ENCODE data around the gene SPON1. TPM values are rescaled to one million over a fixed set of nuclear protein-coding genes. Genes with fewer than 3 reads are reported as not detected.

Gene SPON1
- total RNA-seq, 1 experiment from 2014 or later = 46.9 TPM

DNA sequence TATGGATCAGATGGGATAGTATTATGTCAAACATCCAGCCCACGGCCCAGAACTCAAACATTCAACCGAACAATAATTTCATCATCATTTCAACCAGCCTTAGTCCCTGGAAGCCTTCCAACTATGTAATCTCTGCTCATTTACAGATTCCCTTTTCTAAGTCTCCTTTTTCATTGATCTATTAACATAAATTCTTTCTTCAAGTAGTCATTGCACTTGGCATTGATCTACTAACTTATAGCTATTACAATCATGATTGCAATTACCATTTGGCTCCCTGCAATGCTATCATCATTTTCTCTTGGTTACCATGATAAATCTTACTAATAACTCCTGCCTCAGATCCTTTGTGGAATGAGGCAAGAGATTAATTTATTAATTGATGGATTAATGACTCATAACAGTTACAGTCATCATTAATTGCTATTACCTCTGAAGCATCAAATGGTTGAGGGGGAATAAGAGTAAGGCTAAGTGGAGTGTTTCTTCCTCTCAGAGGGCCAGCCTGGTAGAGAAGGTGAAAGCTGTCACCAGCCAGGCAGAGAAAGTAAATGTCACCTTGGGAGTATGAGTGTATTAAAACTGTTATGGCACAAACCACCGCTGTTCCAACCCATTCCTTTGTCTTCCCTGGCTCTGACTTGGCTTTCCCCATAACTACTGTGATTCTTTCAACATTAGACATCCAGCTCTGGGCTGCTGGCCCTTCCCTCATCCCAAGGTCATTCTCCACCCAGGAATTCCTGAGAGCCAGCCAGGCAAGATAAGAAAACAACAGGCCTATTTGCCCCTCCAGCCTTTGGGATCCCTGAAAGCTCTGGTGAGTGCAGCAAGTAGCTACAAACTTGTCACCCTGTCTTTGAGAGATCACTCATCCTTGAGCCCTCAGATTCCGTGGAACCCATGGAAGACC lies 221.8 kb downstream of the SPON1 start:
- POLR2A ChIA-PET = no interaction called here
- no peaks in the 10 kb centered on the region for H3K4me1 ChIP-seq
- H3K27me3 Mint-ChIP-seq (ENCODE audit: insufficient read depth, unreplicated experiment) = no peaks in the 10 kb centered on the region
- intact Hi-C loops (cut with micrococcal nuclease; ENCODE audit: unreplicated experiment) = no loop called here
- no peaks in the 10 kb centered on the region for H3K9me3 ChIP-seq
- H3K27me3 ChIP-seq (replicated peaks; ENCODE audit: control insufficient read depth, insufficient read depth, low read length) = no peaks in the 10 kb centered on the region
- no peaks in the 10 kb centered on the region for H3K36me3 Mint-ChIP-seq (ENCODE audit: insufficient read depth, unreplicated experiment)
- no peaks in the 10 kb centered on the region for H3K36me3 ChIP-seq (ENCODE audit: control insufficient read depth, insufficient read depth, low read length)
- H3K27ac Mint-ChIP-seq (ENCODE audit: unreplicated experiment) = no peak overlapping the region
- H3K9me3 Mint-ChIP-seq (ENCODE audit: unreplicated experiment) = no peaks in the 10 kb centered on the region
- no peak overlapping the region for H3K4me3 Mint-ChIP-seq (ENCODE audit: unreplicated experiment)
- CTCF ChIA-PET = no interaction called here
- no peak for DNase-seq
- H3K4me3 ChIP-seq (ENCODE audit: low read depth, low read length) = no peak overlapping the region
- no peaks in the 10 kb centered on the region for H3K4me1 Mint-ChIP-seq (ENCODE audit: low read depth, unreplicated experiment)
- TF ChIP-seq, protein P1, sequence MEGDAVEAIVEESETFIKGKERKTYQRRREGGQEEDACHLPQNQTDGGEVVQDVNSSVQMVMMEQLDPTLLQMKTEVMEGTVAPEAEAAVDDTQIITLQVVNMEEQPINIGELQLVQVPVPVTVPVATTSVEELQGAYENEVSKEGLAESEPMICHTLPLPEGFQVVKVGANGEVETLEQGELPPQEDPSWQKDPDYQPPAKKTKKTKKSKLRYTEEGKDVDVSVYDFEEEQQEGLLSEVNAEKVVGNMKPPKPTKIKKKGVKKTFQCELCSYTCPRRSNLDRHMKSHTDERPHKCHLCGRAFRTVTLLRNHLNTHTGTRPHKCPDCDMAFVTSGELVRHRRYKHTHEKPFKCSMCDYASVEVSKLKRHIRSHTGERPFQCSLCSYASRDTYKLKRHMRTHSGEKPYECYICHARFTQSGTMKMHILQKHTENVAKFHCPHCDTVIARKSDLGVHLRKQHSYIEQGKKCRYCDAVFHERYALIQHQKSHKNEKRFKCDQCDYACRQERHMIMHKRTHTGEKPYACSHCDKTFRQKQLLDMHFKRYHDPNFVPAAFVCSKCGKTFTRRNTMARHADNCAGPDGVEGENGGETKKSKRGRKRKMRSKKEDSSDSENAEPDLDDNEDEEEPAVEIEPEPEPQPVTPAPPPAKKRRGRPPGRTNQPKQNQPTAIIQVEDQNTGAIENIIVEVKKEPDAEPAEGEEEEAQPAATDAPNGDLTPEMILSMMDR (IDR thresholded peaks at IDR 0.05; ENCODE audit: insufficient read depth in 1 of 2, low read depth in 1 of 2, low read length in 1 of 2, severe bottlenecking in 1 of 2, unreplicated experiment in 1 of 2) = no peak
- no TSS peak for BruUV-seq (replicated peaks)

DNA sequence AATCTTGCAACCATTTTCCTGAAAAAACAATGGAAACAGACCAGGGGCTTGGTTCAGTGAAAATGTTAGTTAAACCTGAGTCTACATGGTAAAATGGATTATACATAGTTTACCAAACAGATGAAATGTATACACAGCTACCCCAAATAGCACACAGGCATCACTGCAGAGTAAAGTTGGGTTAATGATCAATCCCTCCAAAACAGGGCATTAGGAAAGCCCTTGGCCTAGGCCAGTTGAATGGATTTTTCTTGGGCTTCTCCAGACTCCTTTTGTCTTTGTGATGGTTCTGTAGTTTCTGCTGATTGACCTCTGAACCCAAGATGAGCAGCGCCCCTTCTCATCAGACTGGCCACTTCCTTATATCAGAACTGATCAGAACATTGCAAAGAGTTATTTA lies 222.9 kb downstream of the SPON1 start:
- Histone ChIP-seq H3K36me3 (ENCODE audit: control insufficient read depth, insufficient read depth, low read length) (no peaks in the 10 kb centered on the region), H3K9me3 (no peaks in the 10 kb centered on the region), H3K4me1 (no peaks in the 10 kb centered on the region), H3K4me3 (ENCODE audit: low read depth, low read length) (no peak overlapping the region), H3K27me3 (replicated peaks; ENCODE audit: control insufficient read depth, insufficient read depth, low read length) (no peaks in the 10 kb centered on the region)
- ChIA-PET CTCF (no interaction called here), POLR2A (no interaction called here)
- intact Hi-C loops (cut with micrococcal nuclease; ENCODE audit: unreplicated experiment) = no loop called here
- H3K36me3 Mint-ChIP-seq (ENCODE audit: insufficient read depth, unreplicated experiment) = peaks cover 5% of the 10 kb centered on the region
- no peaks in the 10 kb centered on the region for H3K9me3 Mint-ChIP-seq (ENCODE audit: unreplicated experiment)
- H3K4me1 Mint-ChIP-seq (ENCODE audit: low read depth, unreplicated experiment) = no peaks in the 10 kb centered on the region
- no peak overlapping the region for H3K4me3 Mint-ChIP-seq (ENCODE audit: unreplicated experiment)
- H3K27ac Mint-ChIP-seq (ENCODE audit: unreplicated experiment) = no peak overlapping the region
- DNase-seq = no peak
- no peaks in the 10 kb centered on the region for H3K27me3 Mint-ChIP-seq (ENCODE audit: insufficient read depth, unreplicated experiment)
- TF ChIP-seq, protein P1 (IDR thresholded peaks at IDR 0.05; ENCODE audit: insufficient read depth in 1 of 2, low read depth in 1 of 2, low read length in 1 of 2, severe bottlenecking in 1 of 2, unreplicated experiment in 1 of 2) = no peak
- BruUV-seq (replicated peaks) = no TSS peak

DNA sequence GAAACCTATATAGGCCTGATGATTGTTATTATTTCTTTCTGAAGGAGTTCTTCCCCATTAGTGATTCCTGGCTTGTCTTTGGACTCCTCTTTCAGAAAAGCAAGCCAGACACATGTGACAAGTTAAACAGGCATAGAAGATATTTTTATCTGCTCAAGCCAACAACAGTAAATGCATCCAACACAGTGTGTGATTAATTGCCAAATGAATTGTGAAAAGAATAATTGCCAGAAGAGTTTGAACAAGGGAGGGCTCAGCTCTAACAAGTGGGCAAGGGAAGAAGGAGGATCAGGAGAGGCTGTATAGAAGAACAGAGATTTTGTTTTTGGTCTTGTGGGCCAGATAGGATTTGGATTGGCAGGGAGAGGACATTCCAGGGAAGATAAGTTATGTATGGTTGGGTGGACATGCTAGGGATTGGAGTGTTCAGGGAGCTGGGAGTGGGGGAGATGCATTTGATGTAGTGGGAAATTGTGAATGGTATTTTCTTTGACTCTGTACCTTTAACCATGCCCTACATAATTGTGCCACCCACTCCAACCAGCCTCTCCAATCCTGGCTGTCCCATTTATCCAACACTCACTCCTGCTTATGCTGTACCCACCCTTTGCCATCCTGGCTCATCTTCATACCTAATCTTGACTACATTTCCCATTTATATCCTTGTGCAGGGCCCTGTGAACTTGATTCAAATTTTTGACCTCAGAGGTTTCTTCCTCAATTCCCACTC lies 223.7 kb downstream of the SPON1 start:
- Histone ChIP-seq H3K9me3 (no peaks in the 10 kb centered on the region), H3K4me1 (no peaks in the 10 kb centered on the region), H3K36me3 (ENCODE audit: control insufficient read depth, insufficient read depth, low read length) (no peaks in the 10 kb centered on the region), H3K4me3 (ENCODE audit: low read depth, low read length) (no peak overlapping the region), H3K27me3 (replicated peaks; ENCODE audit: control insufficient read depth, insufficient read depth, low read length) (no peaks in the 10 kb centered on the region)
- intact Hi-C loops (cut with micrococcal nuclease; ENCODE audit: unreplicated experiment) = no loop called here
- H3K36me3 Mint-ChIP-seq (ENCODE audit: insufficient read depth, unreplicated experiment) = peaks cover 7% of the 10 kb centered on the region
- TF ChIP-seq, protein P1 (IDR thresholded peaks at IDR 0.05; ENCODE audit: insufficient read depth in 1 of 2, low read depth in 1 of 2, low read length in 1 of 2, severe bottlenecking in 1 of 2, unreplicated experiment in 1 of 2) = no peak
- H3K27me3 Mint-ChIP-seq (ENCODE audit: insufficient read depth, unreplicated experiment) = no peaks in the 10 kb centered on the region
- no peaks in the 10 kb centered on the region for H3K9me3 Mint-ChIP-seq (ENCODE audit: unreplicated experiment)
- no peak for DNase-seq
- BruUV-seq (replicated peaks) = no TSS peak
- no peak overlapping the region for H3K27ac Mint-ChIP-seq (ENCODE audit: unreplicated experiment)
- POLR2A ChIA-PET = no interaction called here
- CTCF ChIA-PET = no interaction called here
- H3K4me1 Mint-ChIP-seq (ENCODE audit: low read depth, unreplicated experiment) = no peaks in the 10 kb centered on the region
- no peak overlapping the region for H3K4me3 Mint-ChIP-seq (ENCODE audit: unreplicated experiment)
